WTC11 (cell line): ENCODE measurements around the gene SFTPD. TPM values are rescaled to one million over a fixed set of nuclear protein-coding genes. Genes with fewer than 3 reads are reported as not detected.

Experiments used
- ATF1 ChIP-seq: sonication (generic); formaldehyde crosslinking; IDR thresholded peaks from 2 replicates; pipeline ENCODE4 v1.8.1; 2023; ENCODE audit warnings: mild to moderate bottlenecking, moderate library complexity, missing genetic modification reagents
- CDX4 ChIP-seq: fragments of 250-450 bp; sonication (Bioruptor Pico); IDR thresholded peaks from 2 replicates; pipeline ENCODE4 v1.9.0; 2021; ENCODE audit warnings: moderate library complexity, mild to moderate bottlenecking, inconsistent platforms, borderline replicate concordance
- CREM ChIP-seq: sonication (generic); formaldehyde crosslinking; IDR thresholded peaks from 2 replicates; pipeline ENCODE4 v1.8.1; 2022; ENCODE audit warnings: mild to moderate bottlenecking, missing genetic modification reagents, moderate library complexity
- CTCF ChIP-seq: fragments of 200-600 bp; IDR thresholded peaks from 2 replicates; pipeline ENCODE4 v1.8.0; 2022; ENCODE audit warnings: antibody characterized with exemption
- E2F4 ChIP-seq: sonication (generic); formaldehyde crosslinking; IDR thresholded peaks from 2 replicates; pipeline ENCODE4 v1.8.1; 2022; ENCODE audit warnings: low read depth, mild to moderate bottlenecking, moderate library complexity, missing genetic modification reagents, borderline replicate concordance
- GTF2I ChIP-seq: fragments of 250-450 bp; sonication (Bioruptor Pico); conservative IDR thresholded peaks from 2 replicates; pipeline ENCODE4 v1.4.0; 2021; ENCODE audit warnings: mild to moderate bottlenecking
- IRF1 ChIP-seq: sonication (generic); formaldehyde crosslinking; IDR thresholded peaks from 2 replicates; pipeline ENCODE4 v1.8.0; 2023; ENCODE audit warnings: missing genetic modification reagents
- JUN ChIP-seq: sonication (generic); formaldehyde crosslinking; IDR thresholded peaks from 2 replicates; pipeline ENCODE4 v1.8.0; 2023; ENCODE audit warnings: mild to moderate bottlenecking, missing genetic modification reagents
- KAT7 ChIP-seq: sonication (generic); formaldehyde crosslinking; IDR thresholded peaks from 2 replicates; pipeline ENCODE4 v1.8.1; 2023; ENCODE audit warnings: missing genetic modification reagents, mild to moderate bottlenecking, borderline replicate concordance
- MYBL2 ChIP-seq: sonication (generic); formaldehyde crosslinking; IDR thresholded peaks from 2 replicates; pipeline ENCODE4 v1.8.1; 2023; ENCODE audit warnings: mild to moderate bottlenecking, moderate library complexity, missing genetic modification reagents
- NFATC4 ChIP-seq: fragments of 250-450 bp; sonication (Bioruptor Pico); IDR thresholded peaks from 2 replicates; pipeline ENCODE4 v1.9.0; 2021; ENCODE audit warnings: mild to moderate bottlenecking
- NFE2L1 ChIP-seq: sonication (generic); formaldehyde crosslinking; IDR thresholded peaks from 2 replicates; pipeline ENCODE4 v1.8.1; 2023; ENCODE audit warnings: missing genetic modification reagents
- RELA ChIP-seq: sonication (generic); formaldehyde crosslinking; IDR thresholded peaks from 2 replicates; pipeline ENCODE4 v1.8.1; 2022; ENCODE audit warnings: missing genetic modification reagents, mild to moderate bottlenecking, borderline replicate concordance
- TCF7 ChIP-seq: sonication (generic); formaldehyde crosslinking; IDR thresholded peaks from 2 replicates; pipeline ENCODE4 v1.8.0; 2022; ENCODE audit warnings: mild to moderate bottlenecking, low read depth, missing genetic modification reagents, moderate library complexity
- TEAD1 ChIP-seq: sonication (generic); formaldehyde crosslinking; IDR thresholded peaks from 2 replicates; pipeline ENCODE4 v1.8.0; 2022; ENCODE audit warnings: mild to moderate bottlenecking, missing genetic modification reagents
- TEAD4 ChIP-seq: sonication (generic); formaldehyde crosslinking; IDR thresholded peaks from 2 replicates; pipeline ENCODE4 v1.8.0; 2022; ENCODE audit warnings: mild to moderate bottlenecking, missing genetic modification reagents
- TP53 ChIP-seq: sonication (generic); formaldehyde crosslinking; IDR thresholded peaks from 2 replicates; pipeline ENCODE4 v1.8.1; 2023; ENCODE audit warnings: mild to moderate bottlenecking, missing genetic modification reagents
- USF1 ChIP-seq: sonication (generic); formaldehyde crosslinking; IDR thresholded peaks from 2 replicates; pipeline ENCODE4 v1.8.0; 2022; ENCODE audit warnings: mild to moderate bottlenecking, missing genetic modification reagents
- ZNF219 ChIP-seq: sonication (generic); formaldehyde crosslinking; IDR thresholded peaks from 2 replicates; pipeline ENCODE4 v1.8.0; 2023; ENCODE audit warnings: missing genetic modification reagents, mild to moderate bottlenecking, borderline replicate concordance
- ZNF317 ChIP-seq: sonication (generic); formaldehyde crosslinking; IDR thresholded peaks from 2 replicates; pipeline ENCODE4 v1.8.1; 2023; ENCODE audit warnings: low read depth, mild to moderate bottlenecking, moderate library complexity, missing genetic modification reagents, borderline replicate concordance
- ZNF396 ChIP-seq: fragments of 250-450 bp; sonication (Bioruptor Pico); IDR thresholded peaks from 2 replicates; pipeline ENCODE4 v1.8.0; 2021; ENCODE audit warnings: mild to moderate bottlenecking, moderate library complexity, borderline replicate concordance
- total RNA-seq: library from RNA; stranded (reverse); gene quantifications from 3 replicates; pipeline ENCODE4 v1.2.3, GENCODE V29; 2021
- TF ChIP-seq, protein P1 (sequence below): sonication (generic); formaldehyde crosslinking; IDR thresholded peaks from 2 replicates; pipeline ENCODE4 v1.8.0; 2022; ENCODE audit warnings: missing genetic modification reagents
- TF ChIP-seq, protein P2 (sequence below): sonication (generic); formaldehyde crosslinking; IDR thresholded peaks from 2 replicates; pipeline ENCODE4 v1.8.0; 2022; ENCODE audit warnings: mild to moderate bottlenecking, missing genetic modification reagents
- TF ChIP-seq, protein P3 (sequence below): fragments of 250-450 bp; sonication (Bioruptor Pico); IDR thresholded peaks from 2 replicates; pipeline ENCODE4 v1.9.0; 2021; ENCODE audit warnings: mild to moderate bottlenecking
- TF ChIP-seq, protein P4 (sequence below): sonication (generic); formaldehyde crosslinking; IDR thresholded peaks from 2 replicates; pipeline ENCODE4 v1.8.1; 2023; ENCODE audit warnings: mild to moderate bottlenecking, missing genetic modification reagents, moderate library complexity
- TF ChIP-seq, protein P5 (sequence below): fragments of 250-450 bp; sonication (Bioruptor Pico); IDR thresholded peaks from 2 replicates; pipeline ENCODE4 v1.8.0; 2021; ENCODE audit warnings: mild to moderate bottlenecking

Gene SFTPD
- total RNA-seq, 1 experiment from 2014 or later: 0.66 TPM

DNA sequence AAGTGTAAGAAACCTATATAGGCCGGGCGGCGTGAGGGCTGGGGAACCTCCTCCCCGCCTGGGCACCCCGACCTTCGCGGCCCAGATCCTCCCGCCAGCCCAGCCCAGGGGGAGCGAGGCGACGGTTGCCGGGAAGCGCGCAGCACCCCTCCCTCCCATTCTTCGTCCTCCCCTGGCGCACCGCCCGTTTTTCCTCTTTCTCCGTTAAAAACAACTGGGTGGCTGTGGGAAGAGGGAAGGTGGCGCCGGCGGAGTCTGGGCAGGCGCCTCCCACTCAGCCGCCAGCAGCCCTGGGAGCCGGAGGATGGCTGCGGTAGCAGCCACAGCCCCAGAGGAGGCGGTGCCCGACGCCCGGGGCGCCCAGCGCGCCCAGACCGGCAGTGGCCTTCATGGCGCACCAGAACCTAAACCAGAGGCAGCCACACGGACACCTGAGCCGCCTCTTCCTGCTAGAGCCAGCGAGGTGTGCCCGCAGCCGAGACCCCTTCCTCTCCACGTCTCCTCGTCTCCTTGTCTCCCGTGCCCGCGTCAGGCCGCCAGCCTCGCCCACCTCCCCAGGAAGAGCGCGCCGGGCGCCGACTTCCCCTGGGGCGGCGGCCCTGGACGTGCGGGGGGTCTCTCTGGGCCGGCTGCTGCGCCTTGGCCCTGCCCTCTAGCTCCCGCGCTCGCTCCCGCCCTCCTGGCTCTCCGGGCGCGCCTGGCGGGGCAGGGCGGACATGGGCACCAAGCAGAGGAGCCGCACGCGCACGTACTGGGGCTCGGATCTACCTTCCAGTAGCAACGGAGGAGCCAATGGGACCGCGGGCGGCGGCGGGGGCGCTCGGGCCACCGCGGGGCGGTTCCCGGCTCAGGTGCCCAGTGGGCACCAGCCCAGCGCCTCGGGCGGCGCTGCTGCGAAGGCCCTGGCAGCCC, 32.8 kb upstream of the SFTPD start (continued):
- TF ChIP-seq, protein P1, sequence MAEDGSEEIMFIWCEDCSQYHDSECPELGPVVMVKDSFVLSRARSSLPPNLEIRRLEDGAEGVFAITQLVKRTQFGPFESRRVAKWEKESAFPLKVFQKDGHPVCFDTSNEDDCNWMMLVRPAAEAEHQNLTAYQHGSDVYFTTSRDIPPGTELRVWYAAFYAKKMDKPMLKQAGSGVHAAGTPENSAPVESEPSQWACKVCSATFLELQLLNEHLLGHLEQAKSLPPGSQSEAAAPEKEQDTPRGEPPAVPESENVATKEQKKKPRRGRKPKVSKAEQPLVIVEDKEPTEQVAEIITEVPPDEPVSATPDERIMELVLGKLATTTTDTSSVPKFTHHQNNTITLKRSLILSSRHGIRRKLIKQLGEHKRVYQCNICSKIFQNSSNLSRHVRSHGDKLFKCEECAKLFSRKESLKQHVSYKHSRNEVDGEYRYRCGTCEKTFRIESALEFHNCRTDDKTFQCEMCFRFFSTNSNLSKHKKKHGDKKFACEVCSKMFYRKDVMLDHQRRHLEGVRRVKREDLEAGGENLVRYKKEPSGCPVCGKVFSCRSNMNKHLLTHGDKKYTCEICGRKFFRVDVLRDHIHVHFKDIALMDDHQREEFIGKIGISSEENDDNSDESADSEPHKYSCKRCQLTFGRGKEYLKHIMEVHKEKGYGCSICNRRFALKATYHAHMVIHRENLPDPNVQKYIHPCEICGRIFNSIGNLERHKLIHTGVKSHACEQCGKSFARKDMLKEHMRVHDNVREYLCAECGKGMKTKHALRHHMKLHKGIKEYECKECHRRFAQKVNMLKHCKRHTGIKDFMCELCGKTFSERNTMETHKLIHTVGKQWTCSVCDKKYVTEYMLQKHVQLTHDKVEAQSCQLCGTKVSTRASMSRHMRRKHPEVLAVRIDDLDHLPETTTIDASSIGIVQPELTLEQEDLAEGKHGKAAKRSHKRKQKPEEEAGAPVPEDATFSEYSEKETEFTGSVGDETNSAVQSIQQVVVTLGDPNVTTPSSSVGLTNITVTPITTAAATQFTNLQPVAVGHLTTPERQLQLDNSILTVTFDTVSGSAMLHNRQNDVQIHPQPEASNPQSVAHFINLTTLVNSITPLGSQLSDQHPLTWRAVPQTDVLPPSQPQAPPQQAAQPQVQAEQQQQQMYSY: no peak
- peak; percentile 66; the same call in 1 of the 2 replicates for TF ChIP-seq KAT7 (CRISPR knock-in tag)
- no peak for TF ChIP-seq ZNF317 (CRISPR knock-in tag)
- no peak for TF ChIP-seq CREM
- TF ChIP-seq TEAD1: no peak
- TF ChIP-seq NFE2L1: peak; percentile 36; the same call in 1 of the 2 replicates
- no peak for TF ChIP-seq ZNF396 (CRISPR knock-in tag)
- TF ChIP-seq, protein P2, sequence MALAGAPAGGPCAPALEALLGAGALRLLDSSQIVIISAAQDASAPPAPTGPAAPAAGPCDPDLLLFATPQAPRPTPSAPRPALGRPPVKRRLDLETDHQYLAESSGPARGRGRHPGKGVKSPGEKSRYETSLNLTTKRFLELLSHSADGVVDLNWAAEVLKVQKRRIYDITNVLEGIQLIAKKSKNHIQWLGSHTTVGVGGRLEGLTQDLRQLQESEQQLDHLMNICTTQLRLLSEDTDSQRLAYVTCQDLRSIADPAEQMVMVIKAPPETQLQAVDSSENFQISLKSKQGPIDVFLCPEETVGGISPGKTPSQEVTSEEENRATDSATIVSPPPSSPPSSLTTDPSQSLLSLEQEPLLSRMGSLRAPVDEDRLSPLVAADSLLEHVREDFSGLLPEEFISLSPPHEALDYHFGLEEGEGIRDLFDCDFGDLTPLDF (CRISPR knock-in tag): no peak
- TF ChIP-seq TP53: peak; percentile 48; the same call in 1 of the 2 replicates
- TF ChIP-seq TCF7: no peak; the same call in 1 of the 2 replicates
- peak; percentile 51; the same call in 1 of the 2 replicates for TF ChIP-seq MYBL2 (CRISPR knock-in tag)
- TF ChIP-seq, protein P3, sequence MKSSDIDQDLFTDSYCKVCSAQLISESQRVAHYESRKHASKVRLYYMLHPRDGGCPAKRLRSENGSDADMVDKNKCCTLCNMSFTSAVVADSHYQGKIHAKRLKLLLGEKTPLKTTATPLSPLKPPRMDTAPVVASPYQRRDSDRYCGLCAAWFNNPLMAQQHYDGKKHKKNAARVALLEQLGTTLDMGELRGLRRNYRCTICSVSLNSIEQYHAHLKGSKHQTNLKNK (CRISPR knock-in tag): no peak
- no peak for TF ChIP-seq TEAD4 (CRISPR knock-in tag)
- TF ChIP-seq RELA (CRISPR knock-in tag): no peak; the same call in 1 of the 2 replicates
- no peak for TF ChIP-seq GTF2I (CRISPR knock-in tag)
- TF ChIP-seq CTCF: no peak
- TF ChIP-seq IRF1: no peak
- no peak for TF ChIP-seq ATF1 (CRISPR knock-in tag)
- TF ChIP-seq NFATC4: no peak
- no peak for TF ChIP-seq ZNF219 (CRISPR knock-in tag)
- TF ChIP-seq, protein P4, sequence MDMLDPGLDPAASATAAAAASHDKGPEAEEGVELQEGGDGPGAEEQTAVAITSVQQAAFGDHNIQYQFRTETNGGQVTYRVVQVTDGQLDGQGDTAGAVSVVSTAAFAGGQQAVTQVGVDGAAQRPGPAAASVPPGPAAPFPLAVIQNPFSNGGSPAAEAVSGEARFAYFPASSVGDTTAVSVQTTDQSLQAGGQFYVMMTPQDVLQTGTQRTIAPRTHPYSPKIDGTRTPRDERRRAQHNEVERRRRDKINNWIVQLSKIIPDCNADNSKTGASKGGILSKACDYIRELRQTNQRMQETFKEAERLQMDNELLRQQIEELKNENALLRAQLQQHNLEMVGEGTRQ (CRISPR knock-in tag): no peak
- no peak for TF ChIP-seq E2F4 (CRISPR knock-in tag)
- no peak for TF ChIP-seq CDX4
- TF ChIP-seq, protein P5, sequence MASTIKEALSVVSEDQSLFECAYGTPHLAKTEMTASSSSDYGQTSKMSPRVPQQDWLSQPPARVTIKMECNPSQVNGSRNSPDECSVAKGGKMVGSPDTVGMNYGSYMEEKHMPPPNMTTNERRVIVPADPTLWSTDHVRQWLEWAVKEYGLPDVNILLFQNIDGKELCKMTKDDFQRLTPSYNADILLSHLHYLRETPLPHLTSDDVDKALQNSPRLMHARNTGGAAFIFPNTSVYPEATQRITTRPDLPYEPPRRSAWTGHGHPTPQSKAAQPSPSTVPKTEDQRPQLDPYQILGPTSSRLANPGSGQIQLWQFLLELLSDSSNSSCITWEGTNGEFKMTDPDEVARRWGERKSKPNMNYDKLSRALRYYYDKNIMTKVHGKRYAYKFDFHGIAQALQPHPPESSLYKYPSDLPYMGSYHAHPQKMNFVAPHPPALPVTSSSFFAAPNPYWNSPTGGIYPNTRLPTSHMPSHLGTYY (CRISPR knock-in tag): no peak
- no peak for TF ChIP-seq JUN (CRISPR knock-in tag)
- TF ChIP-seq USF1: no peak
